CD4-positive, alpha-beta T cell treated with Interleukin-10 for 1 hour (primary cell): Measurements from ENCODE around the gene INHBB.
"Not testable (repeated sequence)": the region's sequence is repeated elsewhere in the genome, so short reads cannot be mapped to it uniquely, and the experiment has no call there.

ENCODE experiments used
- DNase-seq: peaks from one replicate; pipeline ENCODE4 v3.0.0-alpha.2; 2020

Gene INHBB

DNA sequence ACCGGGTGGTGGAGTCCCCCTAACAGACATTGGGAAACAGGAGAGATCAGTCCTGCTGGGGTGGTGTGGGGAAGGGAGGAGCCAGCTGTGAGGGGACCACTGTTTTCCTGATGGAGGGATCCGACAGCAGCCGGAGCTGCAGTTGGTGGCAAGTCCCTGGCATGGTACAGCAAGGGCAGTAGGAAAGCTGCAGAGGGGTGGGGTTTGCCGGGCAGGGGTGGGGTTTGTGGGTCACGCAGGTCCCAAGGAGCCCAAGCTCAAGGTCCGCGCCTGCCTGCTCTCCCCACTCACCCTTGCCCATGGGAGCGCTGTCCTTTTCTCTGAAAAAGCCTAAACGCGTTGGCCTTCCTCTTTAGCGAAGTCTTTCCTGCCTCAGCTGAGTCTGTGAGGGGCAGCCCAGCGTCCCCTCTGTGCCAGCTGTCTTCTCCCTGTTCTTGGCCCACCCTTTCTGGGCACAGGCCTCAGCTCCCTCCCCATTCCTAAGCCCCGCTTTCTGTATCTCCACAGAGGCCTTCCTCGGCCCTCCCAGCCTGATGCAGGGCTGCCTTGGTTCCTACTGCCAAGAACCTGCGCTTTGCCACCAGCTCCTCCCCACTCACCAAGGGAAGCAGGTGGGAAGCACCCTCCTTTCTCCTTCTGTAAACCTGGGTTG lies 29.3 kb upstream of the INHBB start:
- no peak for DNase-seq

DNA sequence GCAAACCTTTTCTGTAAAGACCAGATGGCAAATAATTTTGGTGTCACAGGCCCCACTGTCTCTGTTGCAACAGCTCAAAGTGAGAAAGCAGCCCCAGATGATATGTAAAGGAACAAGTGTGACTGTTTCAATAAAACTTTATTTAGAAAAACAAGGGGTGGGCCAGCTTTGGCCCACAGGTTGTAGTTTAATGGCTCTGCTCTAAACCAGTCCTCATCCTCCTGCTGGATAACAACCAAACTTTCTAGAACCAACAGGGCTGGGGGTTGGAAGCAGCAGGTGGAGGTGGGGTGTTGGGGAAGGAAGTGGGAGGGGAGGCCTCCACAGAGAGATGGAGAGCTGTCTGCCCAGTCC lies 28.8 kb upstream of the INHBB start:
- no peak for DNase-seq

DNA sequence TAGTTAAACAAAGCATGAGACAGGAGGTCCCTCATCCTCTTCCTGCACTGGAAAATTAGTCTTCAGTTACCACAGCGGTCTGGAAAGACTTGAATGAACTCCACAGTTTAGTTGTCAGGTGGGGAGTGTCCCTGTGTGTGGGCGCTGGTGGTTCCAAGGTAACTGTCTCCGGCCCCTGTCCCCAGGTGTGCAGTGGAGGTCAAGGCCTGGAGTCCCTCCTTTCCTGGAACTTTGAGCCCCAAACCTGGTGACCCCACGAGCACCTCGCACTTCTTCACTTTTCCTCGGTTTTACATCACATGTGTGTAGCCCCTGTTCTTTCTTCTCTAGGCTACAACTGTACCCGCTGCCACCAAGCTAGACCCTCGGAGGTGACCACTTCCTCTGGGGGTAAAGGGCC lies 28.0 kb upstream of the INHBB start:
- DNase-seq = no peak

DNA sequence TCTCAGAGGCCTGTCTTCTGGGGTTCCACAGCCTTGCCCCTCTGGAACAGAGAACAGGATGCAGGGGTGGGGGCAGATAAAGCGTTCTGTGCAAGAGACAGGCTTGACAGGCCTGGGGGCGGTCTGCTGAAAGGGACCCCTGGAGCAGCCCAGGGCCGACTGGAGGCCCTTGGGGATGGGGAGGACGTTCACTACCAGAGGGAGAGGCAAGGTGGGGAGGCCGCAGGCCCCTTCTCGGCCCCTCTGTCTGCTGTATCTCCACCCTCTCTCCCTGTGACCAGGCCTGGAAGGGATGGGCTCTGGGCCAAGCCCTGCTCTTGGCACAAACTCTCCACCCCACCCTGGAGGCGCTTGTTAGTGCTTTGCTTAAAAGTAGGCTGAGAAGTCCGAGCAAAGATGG lies 27.3 kb upstream of the INHBB start:
- DNase-seq = no peak

DNA sequence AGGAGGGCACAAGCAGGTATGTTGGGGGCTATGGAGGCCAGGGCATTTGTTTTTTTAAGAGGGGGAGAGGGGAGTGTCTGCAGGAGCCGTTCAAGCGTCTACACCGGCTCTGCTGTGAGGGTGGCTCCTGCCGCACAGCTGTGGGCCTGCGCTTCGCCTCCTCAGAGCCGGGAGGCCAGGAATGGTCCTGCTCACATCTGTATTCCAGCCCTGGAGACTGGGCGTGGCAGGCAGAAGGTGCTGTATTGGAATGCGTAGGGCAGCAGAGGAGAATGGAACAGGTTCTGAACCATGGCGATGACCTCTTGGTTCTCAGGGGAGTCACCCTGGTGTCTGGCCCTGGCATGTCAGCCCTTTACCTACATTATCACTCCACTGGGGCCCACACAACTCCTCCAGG lies 26.8 kb upstream of the INHBB start:
- DNase-seq = no peak

DNA sequence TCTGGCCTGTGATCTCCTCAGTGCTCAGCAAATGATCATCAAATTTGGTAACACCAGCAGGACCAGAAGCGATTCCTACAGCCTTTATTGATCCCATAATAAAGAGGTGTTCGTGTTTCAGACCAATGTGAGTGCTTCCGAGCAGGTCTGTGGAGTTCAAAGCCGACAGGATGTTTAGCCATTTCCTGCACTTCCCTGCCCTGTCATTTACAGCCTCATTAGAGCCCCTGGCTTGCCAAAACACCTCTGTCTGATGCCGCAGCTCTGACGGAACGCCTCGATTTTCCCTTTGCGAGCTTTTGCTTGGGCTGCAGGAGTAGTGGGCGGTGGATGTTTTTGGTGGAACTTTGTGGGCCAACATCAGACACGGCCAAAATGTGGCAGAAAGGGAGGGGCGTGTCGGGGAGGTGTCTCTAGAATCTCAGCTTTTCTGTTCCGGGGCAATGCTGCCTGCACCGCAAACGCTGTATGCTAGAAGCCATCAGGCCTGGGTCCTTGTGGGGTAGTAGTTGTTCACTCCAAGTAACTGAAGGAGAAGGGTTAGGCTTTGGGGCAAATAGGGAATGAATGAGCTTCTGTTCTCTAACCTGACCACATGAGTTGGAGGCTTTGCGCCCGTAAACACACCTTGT lies 26.1 kb upstream of the INHBB start:
- DNase-seq = no peak

GRCh38 chr2:120320318-120320851 lies 25.6 kb upstream of the INHBB start:
- DNase-seq = no peak

GRCh38 chr2:120320887-120321556 lies 24.9 kb upstream of the INHBB start:
- DNase-seq = not testable (repeated sequence)

- DNase-seq = no peak
Measured at GRCh38 chr2:120321721-120322284, 24.1 kb upstream of the INHBB start.

DNA sequence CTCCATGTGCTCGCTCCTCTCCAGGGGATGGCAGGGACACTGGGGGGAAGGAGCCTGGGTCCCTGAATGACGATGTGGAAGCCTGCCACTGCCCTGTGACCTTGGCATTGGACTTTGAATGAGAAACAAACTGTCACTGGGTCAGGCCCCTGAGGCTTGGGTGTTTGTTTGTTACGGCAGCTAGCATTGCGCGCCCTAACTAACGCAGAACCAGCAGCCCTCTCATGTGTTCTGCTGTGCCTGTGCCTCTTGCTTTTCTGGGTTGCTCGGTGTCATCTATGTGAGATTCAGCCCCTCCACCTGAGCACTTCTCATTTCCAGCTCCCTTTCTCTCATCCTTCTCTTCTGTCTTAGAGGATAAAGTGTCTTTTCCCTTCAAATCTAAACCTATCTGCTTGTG lies 23.6 kb upstream of the INHBB start:
- no peak for DNase-seq

- no peak for DNase-seq
Measured at GRCh38 chr2:120323214-120323613, 22.7 kb upstream of the INHBB start.

GRCh38 chr2:120323807-120324399 lies 22.0 kb upstream of the INHBB start:
- DNase-seq = no peak

GRCh38 chr2:120324933-120325332 lies 21.0 kb upstream of the INHBB start:
- no peak for DNase-seq

DNA sequence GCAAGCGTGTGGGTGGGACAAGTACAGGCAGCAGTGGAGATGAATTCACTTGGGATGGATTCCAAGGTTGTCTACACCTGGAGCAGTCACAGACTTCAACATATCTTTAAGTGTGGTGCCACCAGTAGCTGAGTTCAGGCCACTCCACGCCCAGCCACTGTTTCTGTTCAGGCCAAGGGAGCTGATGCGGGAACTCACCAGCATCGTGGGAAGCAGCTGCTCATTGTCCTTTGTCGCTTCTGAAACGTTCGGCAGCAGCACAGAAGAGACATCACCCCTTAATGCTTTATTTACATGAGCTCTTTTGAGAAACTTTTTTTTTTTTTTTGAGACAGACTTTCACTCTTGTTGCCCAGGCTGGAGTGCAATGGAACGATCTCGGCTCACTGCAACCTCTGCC lies 19.9 kb upstream of the INHBB start:
- no peak for DNase-seq

- no peak for DNase-seq
Measured at GRCh38 chr2:120330946-120331822, 14.8 kb upstream of the INHBB start.

GRCh38 chr2:120331903-120332302 lies 14.0 kb upstream of the INHBB start:
- no peak for DNase-seq

DNA sequence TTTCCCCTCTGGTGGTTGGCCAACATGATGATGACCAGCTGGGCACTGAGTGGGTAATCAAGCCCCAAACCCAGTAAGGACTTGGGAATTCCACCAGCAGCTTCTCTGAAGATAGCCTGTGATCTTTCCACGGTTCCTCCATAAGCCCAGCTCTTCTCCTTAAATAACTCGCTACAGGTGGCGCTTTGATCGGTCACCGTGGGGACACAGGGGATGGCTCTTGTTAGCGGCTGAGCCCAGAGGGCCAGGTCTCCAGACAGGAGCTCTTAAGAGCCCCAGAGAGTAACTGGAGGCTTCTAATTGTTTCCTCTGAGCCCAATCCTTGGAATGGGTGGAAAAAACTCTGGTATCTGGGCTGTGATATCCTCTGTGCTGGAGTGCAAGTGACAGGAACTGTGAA lies 13.6 kb upstream of the INHBB start:
- no peak for DNase-seq

GRCh38 chr2:120334068-120334467 lies 11.9 kb upstream of the INHBB start:
- no peak for DNase-seq

DNA sequence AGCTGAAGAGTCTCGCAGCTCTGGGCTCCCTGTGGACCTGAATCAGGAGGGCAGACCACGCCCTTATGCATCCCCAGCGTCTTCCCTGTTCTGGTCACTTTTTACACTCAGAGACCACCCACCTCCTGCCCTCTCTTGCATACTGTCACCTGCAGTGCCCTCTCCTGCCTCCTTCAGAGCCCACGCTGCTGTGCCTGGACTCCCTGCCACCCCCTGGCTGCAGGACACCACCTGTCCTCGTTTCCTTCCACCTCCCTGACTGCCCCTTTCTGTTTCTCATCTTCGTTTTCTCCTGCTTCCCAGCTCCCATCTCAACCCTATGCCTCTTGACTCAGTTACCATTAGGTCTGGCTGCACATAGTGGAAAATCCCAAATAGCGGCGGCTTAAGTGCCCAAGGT lies 9.2 kb upstream of the INHBB start:
- DNase-seq = no peak

GRCh38 chr2:120338015-120338414 lies 7.9 kb upstream of the INHBB start:
- no peak for DNase-seq

DNA sequence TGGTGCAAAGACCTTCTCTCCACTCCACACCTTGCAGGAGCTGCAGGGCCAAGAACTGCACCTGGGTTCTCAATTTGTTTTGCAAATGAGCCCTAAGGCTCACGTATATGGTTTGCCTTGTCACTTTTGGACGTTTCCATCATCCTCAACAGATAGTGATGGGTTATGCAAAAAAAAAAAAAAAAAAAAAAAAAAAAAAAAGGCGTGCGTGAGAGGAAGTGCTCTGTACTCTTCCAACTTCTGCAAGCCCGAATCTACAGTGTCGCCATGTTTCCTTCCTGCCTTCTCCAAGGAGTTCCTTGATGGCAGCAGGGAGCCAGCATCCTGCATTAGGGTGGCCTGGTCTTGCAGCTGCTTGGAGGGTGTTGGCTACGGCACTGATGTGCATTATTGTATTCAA lies 4.0 kb upstream of the INHBB start:
- DNase-seq = no peak

DNA sequence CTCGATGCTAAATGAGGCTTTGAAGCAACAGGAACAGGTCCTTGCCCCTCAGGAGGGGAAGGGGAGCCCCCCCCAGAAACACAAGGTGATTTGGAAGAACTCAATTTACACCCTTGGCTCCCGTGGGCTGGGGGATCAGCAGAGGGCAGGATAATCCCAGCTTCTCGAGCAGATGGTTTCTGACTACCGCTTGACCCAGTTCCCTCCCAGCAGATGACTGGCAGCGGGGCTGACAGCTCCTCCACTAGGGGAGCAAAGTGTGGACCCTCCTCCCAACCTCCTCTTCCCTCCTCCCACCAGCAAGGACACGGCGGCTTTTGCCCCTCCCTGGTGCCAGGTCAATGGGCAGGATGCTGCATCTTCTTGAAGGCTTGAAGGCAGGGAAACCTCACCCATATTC lies 3.5 kb upstream of the INHBB start:
- DNase-seq = no peak

DNA sequence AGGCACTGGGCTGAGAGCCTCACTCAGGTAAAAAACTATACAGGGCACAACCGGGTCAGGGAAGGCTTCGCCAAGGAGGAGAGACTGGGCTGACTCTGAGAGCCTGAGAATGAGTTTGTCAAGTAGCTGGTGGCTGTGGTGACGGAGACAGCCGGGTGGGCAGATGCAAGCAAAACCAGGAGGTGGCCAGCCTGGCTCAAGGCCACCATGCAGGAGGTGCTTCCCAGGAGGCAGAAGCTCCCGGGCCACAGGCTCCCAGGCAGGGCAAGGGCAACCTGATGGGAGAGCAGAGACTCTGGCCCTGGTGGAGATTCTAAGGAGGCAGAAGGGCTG lies 2.9 kb upstream of the INHBB start:
- no peak for DNase-seq
